ENCODE measurements around the gene TAPBP.

- TF ChIP-seq CTCF (conservative IDR thresholded peaks at IDR 0.05 in 1 of 2, IDR thresholded peaks at IDR 0.05 in 1 of 2; ENCODE audit: low read depth in 1 of 2, low read length in 2 of 2) (no peak), EZH2 (IDR thresholded peaks at IDR 0.05; ENCODE audit: low read length, missing control alignments) (no peak)
Measured at GRCh38 chr6:33288921-33289783, 24.7 kb downstream of the TAPBP start, which contains the start of the genes PFDN6 and WDR46.

Data from fibroblast of lung (primary cell).